Tibial nerve (tissue), 4 donors: ENCODE results near the gene CCL5.

Source experiments
- CTCF ChIP-seq, 5 experiments: fragments of 200-600 bp in 3 of 5; fragments of 450-650 bp in 2 of 5; sonication (generic) in 3 of 5; IDR thresholded peaks; one replicate each; pipeline ENCODE4 v1.5.1; 2016 to 2019; ENCODE audit warnings: antibody characterized with exemption in 5 of 5, mild to moderate bottlenecking in 3 of 5, moderate library complexity in 2 of 5
- EP300 ChIP-seq, 2 donors: sonication (generic); formaldehyde crosslinking; IDR thresholded peaks; one replicate each; pipeline ENCODE4 v1.6.1; 2017; ENCODE audit warnings: antibody characterized with exemption in 2 of 2, mild to moderate bottlenecking in 1 of 2
- POLR2A ChIP-seq, 2 donors: fragments of 450-650 bp; IDR thresholded peaks; one replicate each; pipeline ENCODE4 v1.6.1; 2017; ENCODE audit warnings: antibody characterized with exemption in 2 of 2, mild to moderate bottlenecking in 2 of 2, moderate library complexity in 2 of 2

GRCh38 chr17:35879773-35880654 lies at the start of gene CCL5:
- TF ChIP-seq POLR2A (IDR thresholded peaks at IDR 0.05): no peak
- no peak for TF ChIP-seq EP300 (IDR thresholded peaks at IDR 0.05)
- no peak for TF ChIP-seq CTCF (IDR thresholded peaks at IDR 0.05)
